Liver (tissue), 9 donors: ENCODE data around the gene CRACR2B. TPM values are rescaled to one million over a fixed set of nuclear protein-coding genes. Genes with fewer than 3 reads are reported as not detected.

ENCODE experiments used
- DNase-seq: peaks from one replicate; pipeline ENCODE4 v3.0.0-alpha.2; 2017; ENCODE audit warnings: low spot score
- H3K27ac ChIP-seq, 2 donors: one replicate each; pipeline ENCODE4 v1.7.0; 2013; ENCODE audit warnings: inconsistent platforms in 2 of 2, low read length in 2 of 2, control low read depth in 1 of 2, low read depth in 1 of 2, mild to moderate bottlenecking in 1 of 2
- H3K27me3 ChIP-seq, 4 donors: one replicate each; pipeline versions ENCODE4 v1.6.1 to v1.7.0; 2013; ENCODE audit warnings: low read length in 3 of 4, inconsistent platforms in 1 of 4, mild to moderate bottlenecking in 1 of 4, moderate library complexity in 1 of 4; ENCODE audit not compliant: control insufficient read depth in 4 of 4, insufficient read depth in 4 of 4
- H3K36me3 ChIP-seq, 4 donors: one replicate each; pipeline versions ENCODE4 v1.6.1 to v1.7.0; 2013; ENCODE audit warnings: low read length in 3 of 4, mild to moderate bottlenecking in 3 of 4, low read depth in 1 of 4, moderate library complexity in 1 of 4; ENCODE audit not compliant: control insufficient read depth in 4 of 4, insufficient read depth in 3 of 4
- H3K4me1 ChIP-seq, 4 donors: one replicate each; pipeline versions ENCODE4 v1.6.1 to v1.7.0; 2013; ENCODE audit warnings: low read length in 3 of 4, mild to moderate bottlenecking in 3 of 4, moderate library complexity in 1 of 4; ENCODE audit not compliant: control insufficient read depth in 4 of 4, insufficient read depth in 4 of 4
- H3K4me3 ChIP-seq, 3 donors: one replicate each; pipeline versions ENCODE4 v1.6.1 to v1.7.0; 2013; ENCODE audit warnings: low read length in 3 of 3, control low read depth in 1 of 3, low read depth in 1 of 3, mild to moderate bottlenecking in 1 of 3
- H3K9ac ChIP-seq, 2 donors: one replicate each; pipeline ENCODE4 v1.7.0; 2013; ENCODE audit warnings: low read length in 2 of 2, mild to moderate bottlenecking in 2 of 2, moderate library complexity in 2 of 2, control low read depth in 1 of 2, low read depth in 1 of 2
- H3K9me3 ChIP-seq, 4 donors: one replicate each; pipeline versions ENCODE4 v1.6.1 to v1.7.0; 2013; ENCODE audit warnings: low read length in 3 of 4; ENCODE audit not compliant: control insufficient read depth in 4 of 4
- ATF3 ChIP-seq: IDR thresholded peaks from 2 replicates; pipeline ENCODE4 v1.6.1; 2016; ENCODE audit warnings: antibody characterized with exemption
- CTCF ChIP-seq: fragments of 150-350 bp; IDR thresholded peaks from 2 replicates; pipeline ENCODE4 v1.5.1; 2017; ENCODE audit warnings: improper control_type of control experiment, low read depth, low read length; ENCODE audit not compliant: missing input control
- EGR1 ChIP-seq, 2 donors: IDR thresholded peaks; 2 replicates each; pipeline ENCODE4 v1.6.1; 2016 to 2018; ENCODE audit warnings: antibody characterized with exemption in 2 of 2, low read depth in 2 of 2
- GABPA ChIP-seq, 2 donors: IDR thresholded peaks in 1 of 2; conservative IDR thresholded peaks in 1 of 2; 2 replicates each; pipeline ENCODE4 v1.6.1; 2016; ENCODE audit warnings: antibody characterized with exemption in 2 of 2, mild to moderate bottlenecking in 1 of 2, moderate library complexity in 1 of 2
- HNF4A ChIP-seq, 2 donors: conservative IDR thresholded peaks; 2 replicates each; pipeline ENCODE4 v1.6.1; 2016; ENCODE audit warnings: antibody characterized with exemption in 2 of 2, mild to moderate bottlenecking in 2 of 2
- HNF4G ChIP-seq: IDR thresholded peaks from 2 replicates; pipeline ENCODE4 v1.6.1; 2016; ENCODE audit warnings: antibody characterized with exemption
- JUND ChIP-seq, 2 donors: IDR thresholded peaks; 2 replicates each; pipeline ENCODE4 v1.6.1; 2016; ENCODE audit warnings: antibody characterized with exemption in 2 of 2
- NR2F2 ChIP-seq: IDR thresholded peaks from 2 replicates; pipeline ENCODE4 v1.6.1; 2016; ENCODE audit warnings: antibody characterized with exemption
- REST ChIP-seq: IDR thresholded peaks from 2 replicates; pipeline ENCODE4 v1.6.1; 2016; ENCODE audit warnings: antibody characterized with exemption, mild to moderate bottlenecking
- RXRA ChIP-seq, 2 donors: IDR thresholded peaks; 2 replicates each; pipeline ENCODE4 v1.6.1; 2017 to 2018; ENCODE audit warnings: antibody characterized with exemption in 2 of 2, mild to moderate bottlenecking in 1 of 2
- YY1 ChIP-seq: IDR thresholded peaks from 2 replicates; pipeline ENCODE4 v1.6.1; 2016; ENCODE audit warnings: antibody characterized with exemption, mild to moderate bottlenecking
- ZBTB33 ChIP-seq: IDR thresholded peaks from 2 replicates; pipeline ENCODE4 v1.6.1; 2016; ENCODE audit warnings: antibody characterized with exemption
- WGBS: extraction: QIAGEN DNeasy Blood & Tissue Kit; methylation state at CpG from one replicate; pipeline ENCODE4 v1.1.7; 2013; 5-methylcytosine and 5-hydroxymethylcytosine counted together
- polyA plus RNA-seq, 2 donors: library from polyadenylated mRNA; stranded (reverse) in 1 of 2; unstranded in 1 of 2; fragments of 200-250 nt in 1 of 2; fragments of >200 nt in 1 of 2; fragmentation: Nextera tagmentation in 1 of 2; extraction: Ambion mirVana in 1 of 2; gene quantifications; one replicate each; pipeline versions ENCODE4 v1.2.1 to v1.2.3, GENCODE V29; 2013 to 2015
- total RNA-seq, 2 donors: library from RNA; depleted of rRNA; stranded (reverse); fragments of >200 nt; gene quantifications; one replicate each; pipeline ENCODE4 v1.2.3, GENCODE V29; 2014
- donor health status: healthy.
- donor health status: healthy.
- donor health status: healthy.
- donor health status: healthy.
- donor health status: healthy.

CRACR2B gene
- total and polyA plus RNA-seq, 4 donors = 0.14 to 2.9 (median 2.2) TPM

- peaks cover 0 to 5% (median 1%) of the 10 kb centered on the region in 4 donors for H3K36me3 ChIP-seq
- H3K9me3 ChIP-seq = no peaks in the 10 kb centered on the region
- no peak for DNase-seq
- no peaks in the 10 kb centered on the region for H3K27me3 ChIP-seq
- no peak overlapping the region for H3K4me3 ChIP-seq
- H3K27ac ChIP-seq = no peak overlapping the region
- peaks cover 7 to 19% (median 16%) of the 10 kb centered on the region in 4 donors for H3K4me1 ChIP-seq
- 92% methylated on average over 28 of the region's 28 CpGs for WGBS
- H3K9ac ChIP-seq = no peak overlapping the region
- TF ChIP-seq ZBTB33 (no peak), GABPA (IDR thresholded peaks at IDR 0.05 in 1 of 2, conservative IDR thresholded peaks at IDR 0.05 in 1 of 2) (no peak), HNF4G (no peak), EGR1 (IDR thresholded peaks at IDR 0.05; ENCODE audit: low read depth in 2 of 2) (no peak), NR2F2 (no peak), REST (no peak), JUND (IDR thresholded peaks at IDR 0.05) (no peak), HNF4A (conservative IDR thresholded peaks at IDR 0.05) (no peak), ATF3 (no peak)
Measured at GRCh38 chr11:802693-803466, 24.8 kb upstream of the CRACR2B start.

GRCh38 chr11:803467-803742 lies 24.3 kb upstream of the CRACR2B start:
- TF ChIP-seq JUND (IDR thresholded peaks at IDR 0.05) (no peak), CTCF (no peak), RXRA (IDR thresholded peaks at IDR 0.05) (no peak), HNF4G (no peak), NR2F2 (no peak), YY1 (no peak)
- 92% methylated on average over 8 of the region's 8 CpGs for WGBS

More at GRCh38 chr11:803467-803742, 24.3 kb upstream of the CRACR2B start:
- no peak overlapping the region for H3K9ac ChIP-seq
- H3K27ac ChIP-seq = no peak overlapping the region
- peaks cover 8 to 17% (median 15%) of the 10 kb centered on the region in 4 donors for H3K4me1 ChIP-seq
- no peaks in the 10 kb centered on the region for H3K27me3 ChIP-seq
- H3K4me3 ChIP-seq = no peak overlapping the region
- no peak for DNase-seq
- H3K36me3 ChIP-seq = peaks cover 0 to 5% (median 1%) of the 10 kb centered on the region in 4 donors
- no peaks in the 10 kb centered on the region for H3K9me3 ChIP-seq
